ENCODE measurements around the gene TSC2. TPM values are rescaled to one million over a fixed set of nuclear protein-coding genes. Genes with fewer than 3 reads are reported as not detected.

Gene TSC2
- total RNA-seq, 3 donors from 2014 or later: 140 to 161 (median 150) TPM

DNA sequence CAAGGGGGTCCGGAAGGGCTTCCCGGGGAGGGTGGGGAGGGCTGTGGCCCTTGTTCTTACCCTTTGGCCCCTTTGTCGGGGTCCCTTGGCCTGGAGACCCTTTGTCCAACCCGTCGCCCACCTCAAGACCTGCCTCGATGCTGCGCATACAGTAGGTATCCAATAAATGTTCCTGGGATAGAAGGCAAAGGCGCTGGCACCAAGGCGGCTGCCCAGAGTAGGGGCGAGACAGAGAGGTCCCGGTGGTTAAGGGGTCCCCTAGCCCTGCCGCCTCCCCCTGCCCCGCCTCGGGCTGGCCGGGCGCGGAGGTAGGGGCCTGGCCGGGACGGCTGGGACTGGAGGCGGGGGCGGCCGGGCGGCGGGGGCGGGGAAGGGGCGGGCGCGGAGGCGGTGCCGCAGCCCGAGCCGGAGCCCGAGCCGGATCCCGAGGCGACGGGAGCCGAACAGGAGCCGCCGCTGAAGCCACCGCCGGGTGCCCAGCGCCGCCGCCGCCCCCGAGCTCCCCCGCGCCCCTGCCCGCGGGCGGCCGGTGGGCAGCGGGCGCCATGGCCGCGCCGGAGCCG lies 21.2 kb upstream of the TSC2 start, which contains the start of gene NHERF2:
NHERF2 (plus strand) TSS at position 442 of the 563 bp plus-strand sequence; CDS start at position 546, 104 bp downstream.
- ATAC-seq (peak; percentile 34), DNase-seq (peak in 2 of 3 donors; percentile 64 to 68)
- TF ChIP-seq, protein P1, sequence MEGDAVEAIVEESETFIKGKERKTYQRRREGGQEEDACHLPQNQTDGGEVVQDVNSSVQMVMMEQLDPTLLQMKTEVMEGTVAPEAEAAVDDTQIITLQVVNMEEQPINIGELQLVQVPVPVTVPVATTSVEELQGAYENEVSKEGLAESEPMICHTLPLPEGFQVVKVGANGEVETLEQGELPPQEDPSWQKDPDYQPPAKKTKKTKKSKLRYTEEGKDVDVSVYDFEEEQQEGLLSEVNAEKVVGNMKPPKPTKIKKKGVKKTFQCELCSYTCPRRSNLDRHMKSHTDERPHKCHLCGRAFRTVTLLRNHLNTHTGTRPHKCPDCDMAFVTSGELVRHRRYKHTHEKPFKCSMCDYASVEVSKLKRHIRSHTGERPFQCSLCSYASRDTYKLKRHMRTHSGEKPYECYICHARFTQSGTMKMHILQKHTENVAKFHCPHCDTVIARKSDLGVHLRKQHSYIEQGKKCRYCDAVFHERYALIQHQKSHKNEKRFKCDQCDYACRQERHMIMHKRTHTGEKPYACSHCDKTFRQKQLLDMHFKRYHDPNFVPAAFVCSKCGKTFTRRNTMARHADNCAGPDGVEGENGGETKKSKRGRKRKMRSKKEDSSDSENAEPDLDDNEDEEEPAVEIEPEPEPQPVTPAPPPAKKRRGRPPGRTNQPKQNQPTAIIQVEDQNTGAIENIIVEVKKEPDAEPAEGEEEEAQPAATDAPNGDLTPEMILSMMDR (IDR thresholded peaks at IDR 0.05): no peak
- H3K36me3 ChIP-seq (ENCODE audit: low read depth): no peaks in the 10 kb centered on the region
- peak within 1 kb of the TSS; percentile 36 for H3K4me3 ChIP-seq
- intact Hi-C loops (cut with DNase I, micrococcal nuclease): loop anchor here (10.0 kb wide), 2 partner anchors 118 to 128 kb away; partner anchors contain the start of genes RAB26 (in 1 of the 2) and TRAF7 (in 1 of the 2)
- peaks cover 23% of the 10 kb centered on the region for H3K4me1 ChIP-seq (ENCODE audit: low read depth)
- H3K9me3 ChIP-seq: no peaks in the 10 kb centered on the region

GRCh38 chr16:2027024-2028010 lies 20.5 kb upstream of the TSC2 start:
- TF ChIP-seq, protein P1 (IDR thresholded peaks at IDR 0.05): no peak
- H3K9me3 ChIP-seq: no peaks in the 10 kb centered on the region
- H3K4me3 ChIP-seq: peak overlapping the region; percentile 36
- DNase-seq: peak in 2 of 3 donors; percentile 42 to 61
- no peaks in the 10 kb centered on the region for H3K36me3 ChIP-seq (ENCODE audit: low read depth)
- ATAC-seq: peak; percentile 5
- intact Hi-C loops (cut with DNase I, micrococcal nuclease): loop anchor here (10.0 kb wide), 2 partner anchors 117 to 127 kb away; partner anchors contain the start of genes RAB26 (in 1 of the 2) and TRAF7 (in 1 of the 2)
- H3K4me1 ChIP-seq (ENCODE audit: low read depth): peaks cover 23% of the 10 kb centered on the region

DNA sequence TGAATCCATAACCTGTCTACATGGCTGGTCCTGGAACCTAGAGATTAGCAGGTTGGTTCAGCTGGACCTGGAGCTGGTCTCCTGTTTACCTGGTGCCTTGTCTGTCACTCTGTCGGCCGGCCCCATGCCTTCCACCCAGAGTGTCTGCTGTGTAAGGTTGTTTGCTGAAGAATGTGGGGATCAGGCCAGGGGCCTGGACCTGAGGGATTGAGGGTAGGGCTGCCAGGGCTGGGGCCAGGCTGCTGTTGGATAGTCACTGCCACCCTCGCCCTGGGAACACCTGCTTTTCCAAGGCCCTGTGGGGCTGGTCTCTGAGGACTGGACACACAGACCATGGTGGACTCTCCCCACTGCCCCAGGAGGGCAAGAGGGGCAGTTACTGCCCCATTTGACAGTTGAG lies 19.6 kb upstream of the TSC2 start:
- no peaks in the 10 kb centered on the region for H3K9me3 ChIP-seq
- ATAC-seq (no peak), DNase-seq (no peak)
- TF ChIP-seq, protein P1 (IDR thresholded peaks at IDR 0.05): no peak
- intact Hi-C loops (cut with DNase I, micrococcal nuclease): loop anchor here (10.0 kb wide), 2 partner anchors 117 to 127 kb away; partner anchors contain the start of genes RAB26 (in 1 of the 2) and TRAF7 (in 1 of the 2)
- H3K4me1 ChIP-seq (ENCODE audit: low read depth): peaks cover 15% of the 10 kb centered on the region
- no peak overlapping the region for H3K4me3 ChIP-seq
- no peaks in the 10 kb centered on the region for H3K36me3 ChIP-seq (ENCODE audit: low read depth)

GRCh38 chr16:2028620-2029220 lies 19.1 kb upstream of the TSC2 start:
- intact Hi-C loops (cut with DNase I, micrococcal nuclease): loop anchor here (10.0 kb wide), 2 partner anchors 116 to 126 kb away; partner anchors contain the start of genes RAB26 (in 1 of the 2) and TRAF7 (in 1 of the 2)
- ATAC-seq: no peak
- Histone ChIP-seq H3K4me1 (ENCODE audit: low read depth) (peaks cover 11% of the 10 kb centered on the region), H3K9me3 (no peaks in the 10 kb centered on the region), H3K36me3 (ENCODE audit: low read depth) (no peaks in the 10 kb centered on the region), H3K4me3 (no peak overlapping the region)
- DNase-seq: no peak
- TF ChIP-seq, protein P1 (IDR thresholded peaks at IDR 0.05): no peak

DNA sequence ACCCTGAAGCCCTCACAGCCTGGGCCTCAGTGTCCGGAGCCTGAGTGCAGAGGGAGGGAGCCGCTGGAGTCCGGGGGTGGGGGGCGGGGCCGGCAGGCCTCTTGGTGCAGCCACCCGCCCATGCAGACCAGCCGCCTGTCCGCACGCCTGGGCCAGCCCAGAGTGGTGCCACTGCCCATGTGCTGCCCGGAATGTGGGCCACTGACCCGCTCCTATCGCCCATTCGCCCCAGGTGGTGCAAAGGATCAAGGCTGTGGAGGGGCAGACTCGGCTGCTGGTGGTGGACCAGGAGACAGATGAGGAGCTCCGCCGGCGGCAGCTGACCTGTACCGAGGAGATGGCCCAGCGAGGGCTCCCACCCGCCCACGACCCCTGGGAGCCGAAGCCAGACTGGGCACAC lies 18.4 kb upstream of the TSC2 start:
- ATAC-seq: no peak
- no peak for DNase-seq
- intact Hi-C loops (cut with DNase I, micrococcal nuclease): loop anchor here (10.0 kb wide), 2 partner anchors 115 to 125 kb away; partner anchors contain the start of genes RAB26 (in 1 of the 2) and TRAF7 (in 1 of the 2)
- no peaks in the 10 kb centered on the region for H3K36me3 ChIP-seq (ENCODE audit: low read depth)
- TF ChIP-seq, protein P1 (IDR thresholded peaks at IDR 0.05): no peak
- peaks cover 10% of the 10 kb centered on the region for H3K4me1 ChIP-seq (ENCODE audit: low read depth)
- no peaks in the 10 kb centered on the region for H3K9me3 ChIP-seq
- H3K4me3 ChIP-seq: no peak overlapping the region

Measured in mucosa of descending colon (tissue), 3 donors.